GM19324 (cell line): Measurements from ENCODE around the gene RALA.

Experiments
- ATAC-seq: cut with Tn5 transposase; IDR thresholded peaks from one replicate; pipeline ENCODE4 v1.9.1; 2021; ENCODE audit warnings: mild to moderate bottlenecking, moderate library complexity; ENCODE audit not compliant: unreplicated experiment, low FRiP score

Gene RALA, protein sequence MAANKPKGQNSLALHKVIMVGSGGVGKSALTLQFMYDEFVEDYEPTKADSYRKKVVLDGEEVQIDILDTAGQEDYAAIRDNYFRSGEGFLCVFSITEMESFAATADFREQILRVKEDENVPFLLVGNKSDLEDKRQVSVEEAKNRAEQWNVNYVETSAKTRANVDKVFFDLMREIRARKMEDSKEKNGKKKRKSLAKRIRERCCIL

DNA sequence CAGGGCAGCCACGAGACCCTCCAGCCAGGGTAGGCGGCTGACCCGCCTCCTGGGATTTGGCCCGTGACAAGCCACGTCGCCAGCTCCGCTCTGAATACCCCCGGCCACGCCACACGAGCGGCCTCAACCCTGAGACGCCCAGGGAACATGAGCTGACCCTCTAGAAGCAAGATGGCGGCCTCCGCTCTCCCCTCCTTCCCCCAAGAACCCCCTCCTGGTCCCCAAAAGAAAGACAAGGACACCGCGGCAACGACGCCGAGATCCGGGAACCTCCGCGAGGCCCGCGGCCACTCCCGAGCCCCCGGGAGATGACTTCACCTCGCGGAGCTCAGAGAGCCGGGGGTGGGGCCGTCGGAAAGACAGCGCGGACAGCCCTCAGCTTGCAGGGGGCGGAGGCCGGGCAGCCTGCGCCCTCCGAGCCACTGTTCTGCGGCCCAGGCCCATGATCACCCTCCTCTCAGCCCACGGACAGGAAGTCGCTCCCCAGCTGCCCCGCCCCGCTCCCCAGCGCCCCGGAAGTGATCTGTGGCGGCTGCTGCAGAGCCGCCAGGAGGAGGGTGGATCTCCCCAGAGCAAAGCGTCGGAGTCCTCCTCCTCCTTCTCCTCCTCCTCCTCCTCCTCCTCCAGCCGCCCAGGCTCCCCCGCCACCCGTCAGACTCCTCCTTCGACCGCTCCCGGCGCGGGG lies at the start of gene RALA:
Gene RALA (plus strand): TSS at position 526 of the 685 bp plus-strand sequence. CDS start 63,096 bp downstream, outside the sequence.
- peak; percentile 98 for ATAC-seq

DNA sequence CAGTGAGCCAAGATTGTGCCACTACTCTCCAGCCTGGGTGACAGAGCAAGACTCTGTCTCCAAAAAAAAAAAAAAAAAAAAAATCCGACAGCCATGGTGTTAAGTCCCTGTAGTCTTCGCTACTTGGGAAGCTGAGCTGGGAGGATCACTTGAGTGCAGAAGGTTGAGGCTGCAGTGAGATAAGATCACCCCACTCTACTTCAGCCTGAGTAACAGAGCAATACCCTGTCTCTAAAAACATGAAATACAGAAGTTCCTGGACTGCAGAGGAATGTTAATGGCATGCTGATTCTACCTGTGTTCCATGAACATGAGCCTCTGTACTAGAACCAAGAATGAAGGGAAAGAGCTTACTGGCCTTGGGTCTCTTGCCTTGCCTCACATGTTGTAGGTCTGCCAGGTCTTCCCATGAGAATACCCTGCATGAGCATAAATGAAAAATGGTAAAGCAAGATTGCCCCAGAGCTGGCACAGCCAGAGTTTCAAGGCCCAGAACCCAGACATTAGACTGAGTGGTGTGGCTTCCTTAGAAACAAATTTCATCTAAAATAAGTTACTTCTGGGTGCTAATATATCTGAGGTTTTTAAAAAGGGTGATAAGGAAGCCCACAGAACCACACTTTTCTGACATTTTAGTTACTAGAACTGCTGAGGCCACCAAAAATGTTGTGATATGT lies 48.6 kb upstream of the RALA start:
- ATAC-seq: no peak

DNA sequence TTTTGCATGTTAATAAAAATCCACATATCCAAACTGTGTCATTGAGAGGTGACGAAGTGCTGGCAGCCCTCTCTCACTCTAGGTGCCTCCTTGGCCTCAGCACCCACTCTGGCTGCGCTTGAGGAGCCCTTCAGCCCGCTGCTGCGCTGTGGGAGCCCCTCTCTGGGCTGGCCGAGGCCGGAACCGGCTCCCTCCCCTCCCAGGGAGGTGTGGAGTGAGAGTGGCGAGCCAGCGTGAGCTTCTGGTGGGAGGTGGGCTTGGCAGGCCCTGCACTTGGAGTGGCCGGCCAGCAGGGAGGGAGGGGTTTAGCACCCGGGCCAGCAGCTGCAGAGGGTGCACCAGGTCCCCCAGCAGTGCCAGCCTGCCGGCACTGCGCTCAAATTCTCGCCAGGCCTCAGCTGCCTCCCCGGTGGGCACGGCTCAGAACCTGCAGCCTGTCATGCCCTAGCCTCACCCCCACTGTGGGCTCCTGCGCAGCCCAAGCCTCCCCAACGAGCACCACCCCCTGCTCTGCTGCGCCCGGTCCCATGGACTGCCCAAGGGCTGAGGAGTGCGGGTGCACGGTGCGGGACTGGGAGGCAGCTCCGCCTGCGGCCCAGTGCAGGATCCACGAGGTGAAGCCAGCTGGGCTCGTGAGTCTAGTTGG lies 46.0 kb upstream of the RALA start:
- no peak for ATAC-seq

DNA sequence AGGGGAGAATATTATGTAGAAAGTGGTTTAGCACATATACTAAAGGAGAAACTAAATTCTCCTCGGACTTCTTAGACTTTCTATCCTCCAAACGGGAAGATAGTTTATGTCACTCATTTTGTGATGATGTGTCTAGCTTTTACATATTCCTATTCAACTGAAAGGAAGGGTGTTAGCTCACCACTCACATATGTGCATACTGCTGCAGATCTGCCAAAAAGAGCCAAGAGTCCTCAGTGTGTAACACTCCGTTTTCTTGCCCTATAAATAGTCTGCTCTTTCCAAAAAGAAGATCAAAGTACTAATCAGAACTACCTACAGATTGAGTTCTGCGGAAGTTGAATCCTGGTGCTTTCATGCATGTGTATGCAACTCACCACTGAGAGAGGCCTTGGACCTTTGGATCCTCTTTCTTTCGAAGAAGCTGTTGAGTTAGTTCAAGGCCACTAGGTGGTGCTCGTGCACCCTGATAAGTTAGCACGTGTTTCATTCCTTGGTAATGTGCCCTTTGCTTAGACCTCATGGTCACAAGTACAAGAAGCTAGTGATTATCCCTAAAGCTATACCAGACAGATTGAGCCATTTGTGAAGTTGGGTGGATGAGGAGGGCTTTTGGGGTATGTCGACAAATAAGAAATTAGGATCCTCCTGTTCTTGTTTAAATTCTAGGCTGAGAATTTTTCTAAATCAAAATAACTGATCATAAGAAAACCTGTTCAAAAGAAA lies 43.1 kb upstream of the RALA start:
- ATAC-seq: peak; percentile 72

DNA sequence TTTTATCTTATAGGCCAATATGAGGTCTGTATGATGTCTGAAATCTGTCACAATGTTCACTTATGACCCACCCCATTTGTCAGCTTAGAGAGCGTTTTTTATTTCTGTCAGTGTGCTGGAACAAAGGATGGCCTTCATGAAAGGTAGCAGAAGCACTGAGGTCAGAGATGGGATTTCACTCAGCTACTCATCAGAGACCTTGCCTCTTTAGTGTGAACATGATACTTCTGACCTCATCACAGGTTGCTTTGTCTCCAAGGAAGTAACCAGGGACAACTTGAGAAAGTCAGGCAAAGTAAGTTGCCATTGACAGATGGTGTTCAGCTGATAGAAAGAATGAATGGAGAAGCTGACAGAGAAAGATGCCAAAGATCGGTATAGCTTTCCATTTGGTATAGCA lies 40.8 kb upstream of the RALA start:
- no peak for ATAC-seq

DNA sequence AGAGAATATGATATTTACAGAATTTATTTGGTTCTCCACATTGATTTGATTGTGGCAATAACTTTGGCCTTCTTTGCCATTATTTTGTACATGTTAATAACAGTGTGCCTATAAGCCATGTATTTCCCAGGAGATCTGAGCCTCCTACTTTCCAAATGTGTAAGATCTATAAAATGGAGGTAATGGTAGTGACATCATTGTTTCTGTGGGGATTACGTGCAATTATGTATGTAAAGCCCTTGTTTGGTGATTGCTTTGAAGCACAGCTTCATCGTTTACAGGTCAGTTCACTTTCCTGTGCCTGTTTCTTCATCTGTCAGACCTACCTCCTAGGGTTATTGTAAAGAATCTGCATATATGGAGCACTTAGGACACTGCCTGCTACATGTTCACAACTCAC lies 39.8 kb upstream of the RALA start:
- no peak for ATAC-seq

DNA sequence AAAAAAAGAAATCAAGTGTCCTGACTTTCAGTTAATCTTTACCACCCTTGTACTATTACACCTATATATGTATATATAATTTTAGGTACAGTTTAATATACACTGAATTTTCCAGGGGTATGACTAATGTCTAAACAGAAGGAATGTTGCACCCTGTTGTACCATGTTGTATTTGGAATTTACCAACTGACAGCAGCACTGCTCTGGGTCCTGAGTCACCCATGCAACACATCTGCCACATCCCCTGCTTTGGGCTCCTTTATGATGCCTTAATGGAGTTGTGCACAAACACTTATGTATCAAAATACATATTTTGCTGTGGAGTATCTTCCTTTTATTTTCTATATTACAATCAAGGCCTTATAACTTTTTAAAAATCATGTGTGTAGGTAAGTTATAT lies 36.0 kb upstream of the RALA start:
- no peak for ATAC-seq

DNA sequence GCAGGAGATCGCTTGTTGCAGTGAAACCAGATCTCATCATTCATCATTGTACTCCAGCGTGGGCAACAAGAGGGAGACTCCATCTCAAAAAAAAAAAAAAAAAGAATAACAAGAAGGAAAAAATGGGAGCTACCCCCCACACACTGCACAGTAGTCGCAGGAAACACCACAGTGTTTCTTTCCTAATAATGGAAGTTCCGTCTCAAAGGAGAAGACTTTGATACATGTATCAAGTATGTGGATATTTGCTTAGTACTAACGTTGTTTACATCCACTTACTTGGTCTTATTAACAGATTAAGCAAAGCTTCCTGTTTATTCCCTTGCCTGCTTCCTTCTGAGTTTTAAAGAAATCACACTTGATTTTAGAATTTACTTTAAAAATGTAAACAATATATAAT lies 35.0 kb upstream of the RALA start:
- no peak for ATAC-seq

DNA sequence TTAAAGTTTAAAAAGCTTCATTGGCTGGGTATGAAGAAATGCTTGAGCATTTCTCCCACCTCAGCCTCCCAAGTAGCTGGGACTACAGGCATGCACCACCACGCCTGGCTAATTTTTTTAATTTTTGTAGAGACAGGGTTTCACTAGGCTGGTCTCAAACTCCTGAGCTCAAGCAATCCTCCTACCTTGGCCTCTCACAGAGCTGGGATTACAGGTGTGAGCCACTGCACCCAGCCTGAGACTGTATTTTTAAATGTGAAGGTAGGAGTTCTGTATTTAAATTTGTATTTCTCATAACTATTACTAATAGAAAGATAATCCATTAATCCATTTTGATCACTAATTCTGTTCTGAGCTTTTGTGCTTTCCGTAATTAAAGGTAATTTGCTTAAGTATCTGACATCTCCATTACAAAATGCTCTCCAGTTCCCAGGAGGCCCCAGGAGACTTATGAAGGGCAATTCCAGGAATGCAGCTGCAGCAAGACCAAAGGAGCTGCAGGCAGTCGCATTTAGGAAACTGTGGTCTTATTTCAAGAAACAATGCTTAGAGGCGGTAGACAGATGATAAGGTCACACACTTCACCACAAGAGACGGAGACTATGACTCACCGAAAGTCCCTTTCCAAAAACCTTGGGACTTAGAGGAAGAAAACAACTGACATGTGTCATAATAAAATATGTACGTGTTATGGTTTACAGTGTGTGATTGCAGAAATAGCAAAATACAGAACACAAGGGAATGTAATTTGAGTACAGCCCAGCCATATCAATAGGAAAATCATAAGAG lies 33.9 kb upstream of the RALA start:
- ATAC-seq: peak; percentile 69

DNA sequence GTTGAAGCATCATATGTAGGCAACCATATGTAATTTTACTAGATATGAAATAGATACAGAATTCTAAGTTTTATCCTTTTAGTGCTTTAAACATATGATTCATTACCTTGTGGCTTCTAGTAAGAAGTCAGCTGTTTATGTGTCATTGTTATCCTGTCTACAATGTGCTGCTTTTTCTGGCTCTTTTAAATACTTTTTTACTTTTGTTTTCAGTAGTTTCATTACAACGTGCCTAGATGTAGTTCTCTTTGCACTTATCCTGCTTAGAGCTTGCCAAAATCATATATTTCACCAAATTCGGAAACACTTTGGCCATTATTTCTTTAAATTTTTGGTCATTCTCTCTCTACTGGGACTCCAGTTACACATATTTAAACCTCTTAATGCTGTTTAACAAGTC lies 30.8 kb upstream of the RALA start:
- ATAC-seq: no peak

DNA sequence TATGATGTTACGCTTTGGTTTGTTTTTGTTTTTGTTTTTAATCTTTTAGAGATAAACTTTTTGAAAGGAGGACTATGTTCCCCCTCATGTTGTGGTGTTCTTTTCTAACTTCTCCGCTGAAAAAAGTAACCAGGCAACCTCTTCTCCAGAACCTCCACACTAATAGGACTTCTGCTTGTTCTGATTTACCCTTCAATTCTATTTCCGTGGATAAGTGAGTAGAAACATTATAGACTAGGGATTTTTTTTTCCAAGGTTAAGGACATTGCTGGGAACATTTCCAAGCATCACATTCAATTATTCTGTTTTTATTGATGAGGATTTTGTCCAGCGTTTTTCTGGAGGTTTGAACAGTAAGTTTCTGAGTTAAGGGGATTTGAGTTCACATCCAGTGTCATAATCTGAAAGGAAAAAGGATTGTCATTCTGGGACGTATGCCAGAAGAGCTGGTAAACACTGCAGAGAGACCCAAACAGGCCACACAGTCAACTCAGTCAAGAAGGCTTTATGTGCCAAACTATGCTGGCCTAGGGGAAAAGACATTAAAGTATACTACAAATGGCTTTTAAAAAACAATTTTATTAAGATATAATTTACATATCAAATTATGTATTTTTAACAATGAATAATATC lies 28.3 kb upstream of the RALA start:
- no peak for ATAC-seq

DNA sequence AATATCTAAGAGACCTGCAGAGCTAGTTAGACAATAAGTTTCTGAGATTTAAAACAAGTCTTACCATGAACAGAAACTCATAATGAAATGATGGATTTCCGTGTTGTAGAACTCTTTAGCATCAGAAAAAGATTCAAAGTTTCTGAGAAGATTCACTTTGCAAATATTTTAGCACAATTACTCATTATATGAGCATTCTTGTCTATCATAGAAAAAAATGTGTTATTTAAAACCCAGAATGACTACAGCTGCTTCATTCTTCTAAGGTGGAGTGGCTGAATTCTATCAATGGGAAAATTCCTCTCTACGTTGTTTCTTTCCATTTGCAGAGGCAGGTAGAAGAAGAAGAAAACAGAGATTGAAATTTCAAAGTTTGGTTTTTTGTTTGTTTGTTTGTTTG lies 21.0 kb upstream of the RALA start:
- no peak for ATAC-seq

DNA sequence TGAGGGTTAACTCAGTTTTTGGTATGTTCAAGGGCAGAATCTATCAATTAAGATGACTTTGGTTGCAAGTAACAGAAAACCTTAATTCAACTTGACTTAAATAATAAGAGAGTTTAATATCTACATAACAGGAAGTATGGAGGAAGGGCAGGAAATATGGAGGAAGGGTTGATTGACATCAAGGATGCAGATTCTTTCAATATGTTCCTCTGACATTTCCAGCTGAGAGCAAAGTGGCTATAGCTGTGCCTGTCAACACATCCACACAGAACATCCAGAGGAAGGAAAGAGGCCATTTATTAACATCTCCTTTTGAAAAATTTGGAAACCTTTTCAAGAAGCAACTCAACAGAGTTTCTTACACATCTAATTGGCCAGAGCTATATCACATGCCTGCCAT lies 19.4 kb upstream of the RALA start:
- ATAC-seq: no peak

DNA sequence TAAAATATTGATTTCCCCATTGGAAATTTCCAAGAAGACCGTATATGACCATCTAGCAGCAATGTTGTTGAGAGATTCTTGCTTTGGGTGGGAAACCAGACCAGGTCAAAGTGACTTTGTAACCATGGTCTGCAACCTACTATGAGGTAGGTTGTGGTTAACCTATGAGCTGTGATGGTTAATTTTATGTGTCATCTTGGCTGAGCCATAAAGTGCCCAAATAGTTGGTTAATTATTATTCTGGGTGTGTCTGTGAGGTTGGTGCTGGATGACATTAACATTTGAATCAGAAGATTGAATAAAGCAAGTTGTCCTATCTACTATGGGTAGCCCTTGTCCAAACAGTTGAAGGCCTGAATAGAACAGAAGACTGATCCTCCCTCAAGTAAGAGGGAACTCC lies 18.3 kb upstream of the RALA start:
- ATAC-seq: no peak

DNA sequence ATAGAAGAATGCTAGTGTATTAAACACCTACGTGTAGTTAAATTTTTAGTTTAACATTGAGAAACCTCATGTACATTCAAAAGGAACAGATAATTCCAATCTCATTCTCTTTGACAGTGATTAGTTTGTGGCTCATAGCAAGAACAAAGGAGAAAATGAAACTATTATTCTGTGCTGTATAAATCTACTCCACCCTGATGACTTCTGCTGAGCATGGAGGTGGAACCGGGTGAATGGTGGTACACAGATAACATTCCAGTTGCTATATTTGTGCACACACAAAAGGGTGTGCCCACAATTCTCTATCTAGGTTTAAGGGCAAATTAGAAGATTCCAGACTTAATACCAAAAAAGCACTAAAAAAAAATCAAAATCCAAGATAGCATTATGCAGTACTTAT lies 17.0 kb upstream of the RALA start:
- ATAC-seq: no peak

DNA sequence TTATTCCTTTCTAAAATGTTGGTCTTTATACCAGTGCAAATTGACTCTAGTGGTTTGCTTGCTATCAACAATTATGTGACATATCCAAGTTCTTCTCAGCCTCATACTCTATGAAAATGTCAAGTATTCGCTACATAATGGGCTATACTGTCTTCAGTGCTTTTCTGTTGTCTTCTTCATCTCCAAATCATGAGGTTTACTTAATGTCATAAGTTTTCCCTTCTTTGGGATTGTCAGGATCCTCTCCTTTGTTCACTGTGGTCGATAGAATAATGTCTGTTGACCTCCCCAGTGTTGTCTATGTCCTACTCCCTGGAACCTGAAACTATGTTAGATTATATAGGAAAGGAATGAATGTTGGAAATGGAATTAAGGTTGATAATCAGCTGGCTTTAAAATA lies 16.4 kb upstream of the RALA start:
- ATAC-seq: no peak

DNA sequence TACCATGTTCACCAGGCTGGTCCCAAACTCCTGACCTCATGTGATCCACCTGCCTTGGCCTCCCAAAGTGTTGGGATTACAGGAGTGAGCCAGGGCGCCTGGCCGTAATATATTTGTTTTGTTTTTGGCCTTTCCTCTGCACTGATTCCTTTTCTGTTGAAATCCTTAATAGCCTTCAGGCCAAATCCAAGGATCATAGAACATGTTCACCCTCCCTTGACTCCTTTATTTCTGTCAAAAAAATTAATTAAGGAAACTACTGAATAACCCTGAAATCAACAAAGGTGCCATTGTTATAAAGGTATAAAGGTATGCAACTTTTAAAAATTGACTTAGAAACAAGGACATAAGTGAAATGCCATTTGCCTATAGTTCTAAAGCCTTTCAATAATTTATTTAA lies 15.5 kb upstream of the RALA start:
- ATAC-seq: no peak

DNA sequence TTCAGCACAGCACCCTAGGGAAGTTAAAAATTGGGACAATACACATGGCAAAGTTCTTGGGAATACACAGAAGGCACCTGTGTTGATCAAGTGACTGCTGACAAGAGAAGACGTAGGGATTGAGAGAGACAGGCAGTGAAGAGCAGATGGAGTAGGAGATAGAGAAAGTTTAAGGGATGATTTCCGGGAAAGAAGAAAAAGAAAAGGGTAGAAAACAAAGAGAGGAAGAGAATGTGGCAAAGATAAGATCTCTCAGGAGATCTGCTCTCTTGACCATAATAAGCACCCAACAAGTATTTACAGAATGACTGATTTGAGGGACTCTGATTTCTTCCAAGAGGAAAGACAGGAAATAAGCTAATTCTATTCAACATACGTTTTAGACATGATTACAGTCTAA lies 15.1 kb upstream of the RALA start:
- no peak for ATAC-seq

DNA sequence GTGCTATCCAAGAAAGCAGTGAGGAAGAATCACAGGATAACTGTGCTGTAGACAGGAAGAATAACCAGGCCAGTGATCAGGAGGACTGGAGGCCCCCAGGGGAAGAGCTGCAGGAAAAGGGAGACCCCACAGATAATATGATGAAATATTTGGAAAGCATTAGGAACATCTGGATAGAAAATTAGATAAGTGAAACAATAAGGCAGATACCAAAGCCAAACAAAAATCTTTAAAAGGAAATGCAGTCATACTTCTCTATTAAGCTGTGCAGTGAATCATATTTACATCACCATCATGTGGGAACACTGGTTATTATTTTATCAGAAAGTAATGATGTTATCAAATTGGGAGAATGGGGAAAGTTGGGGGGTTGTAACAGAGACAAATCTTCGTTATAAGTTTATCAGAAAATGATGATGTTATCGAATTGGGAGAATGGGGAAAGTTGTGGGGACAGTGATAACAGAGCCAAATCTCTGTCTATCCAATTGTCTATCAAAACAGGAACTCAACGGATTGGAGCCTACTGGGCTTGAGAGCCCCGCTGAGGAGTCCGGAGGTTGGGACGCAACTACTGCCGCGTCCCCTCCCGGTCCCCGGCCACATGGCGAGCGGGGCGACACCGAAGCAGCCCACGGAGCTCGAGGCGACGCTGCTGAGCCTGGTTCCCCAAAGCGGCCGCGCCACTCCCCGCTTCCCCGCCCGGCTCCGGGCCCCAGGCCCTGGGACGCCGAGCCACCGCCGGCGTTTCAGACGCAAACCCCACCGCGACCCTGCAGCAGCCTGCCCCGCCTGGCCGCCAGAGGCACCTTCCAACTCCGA lies 14.0 kb upstream of the RALA start:
- ATAC-seq: no peak
